HG03342 (cell line): ENCODE measurements around the gene BCL2L2.

Experiments used
- ATAC-seq: cut with Tn5 transposase; IDR thresholded peaks from one replicate; pipeline ENCODE4 v1.9.1; 2021; ENCODE audit warnings: mild to moderate bottlenecking, moderate library complexity; ENCODE audit not compliant: unreplicated experiment

Gene BCL2L2

GRCh38 chr14:23299211-23299957 lies 7.2 kb upstream of the BCL2L2 start:
- ATAC-seq: no peak

- no peak for ATAC-seq
Observed at GRCh38 chr14:23299986-23300686, 6.5 kb upstream of the BCL2L2 start.

GRCh38 chr14:23300687-23301223 lies 5.9 kb upstream of the BCL2L2 start:
- ATAC-seq: no peak

- peak; percentile 81 for ATAC-seq
Observed at GRCh38 chr14:23301288-23301968, 5.2 kb upstream of the BCL2L2 start.

- no peak for ATAC-seq
Observed at GRCh38 chr14:23301969-23302289, 4.7 kb upstream of the BCL2L2 start.

- peak; percentile 25 for ATAC-seq
Observed at GRCh38 chr14:23302290-23303225, 4.1 kb upstream of the BCL2L2 start, which contains the start of gene PPP1R3E. Gene PPP1R3E, minus strand, starts transcription at chr14:23302859. Its CDS starts 283 bp downstream, at chr14:23302576.

GRCh38 chr14:23307146-23307530 lies 505 bp downstream of the BCL2L2 start:
- ATAC-seq: no peak

GRCh38 chr14:23307687-23308644 lies 1.3 kb downstream of the BCL2L2 start:
- no peak for ATAC-seq

- no peak for ATAC-seq
Observed at GRCh38 chr14:23308721-23309445, 2.2 kb downstream of the BCL2L2 start.

- no peak for ATAC-seq
Observed at GRCh38 chr14:23310546-23310945, 3.9 kb downstream of the BCL2L2 start.

- ATAC-seq: no peak
Observed at GRCh38 chr14:23316300-23316699, 9.7 kb downstream of the BCL2L2 start.

GRCh38 chr14:23319746-23320583 lies 13.3 kb downstream of the BCL2L2 start:
- ATAC-seq: no peak

- peak; percentile 88 for ATAC-seq
Observed at GRCh38 chr14:23320584-23321571, 14.2 kb downstream of the BCL2L2 start, which contains the start of gene PABPN1. Gene PABPN1, plus strand, starts transcription at chr14:23321457. Its CDS starts 13 bp downstream, at chr14:23321470.

GRCh38 chr14:23321572-23322547 lies 15.2 kb downstream of the BCL2L2 start:
- peak; percentile 1 for ATAC-seq
